Endothelial cell of umbilical vein (primary cell): ENCODE data around the gene SPART. TPM values are rescaled to one million over a fixed set of nuclear protein-coding genes. Genes with fewer than 3 reads are reported as not detected.

Experiments
- BruUV-seq: library from RNA; stranded (reverse); fragments of 400-500 nt; replicated peaks from 2 replicates; lab custom pipeline; 2021; lab: Mats Ljungman, UMichigan
- CTCF ChIA-PET: fragments of 300-600, 350-600 bp; sonication (Branson Sonifier 250); formaldehyde crosslinking; loops from one replicate; lab custom pipeline; 2021; ENCODE audit warnings: antibody characterized with exemption, inconsistent platforms; lab: Charles Lee
- POLR2A ChIA-PET: fragments of 300-600, 350-600 bp; sonication (Branson Sonifier 250); formaldehyde crosslinking; loops from one replicate; lab custom pipeline; 2021; ENCODE audit warnings: antibody characterized with exemption, inconsistent platforms; lab: Charles Lee
- DNase-seq: peaks from one replicate; pipeline ENCODE4 v3.0.0-alpha.2; 2011; ENCODE audit warnings: low read depth, low spot score
- FAIRE-seq: peaks from 2 replicates; lab custom pipeline; 2011; peaks lifted over from hg19 to GRCh38; lab: Jason Lieb, UNC
- H2AFZ ChIP-seq: 2 replicates; pipeline ENCODE4 v1.6.0; 2012; ENCODE audit warnings: low read depth, low read length, control low read depth, inconsistent platforms
- H3K27ac ChIP-seq: 2 replicates; pipeline ENCODE4 v1.5.1; 2011; ENCODE audit warnings: low read depth, mild to moderate bottlenecking, control low read depth, low read length, moderate library complexity; ENCODE audit not compliant: insufficient read depth
- H3K27me3 ChIP-seq, 2 experiments: 2 replicates each; pipeline versions ENCODE4 v1.6.0 to v1.6.1; 2011; ENCODE audit warnings: low read length in 2 of 2, mixed read lengths in 1 of 2; ENCODE audit not compliant: control insufficient read depth in 2 of 2, insufficient read depth in 2 of 2
- H3K36me3 ChIP-seq, 2 experiments: 2 replicates in 1 of 2; 3 replicates in 1 of 2; pipeline ENCODE4 v1.5.1; 2011; ENCODE audit warnings: low read length in 2 of 2, mild to moderate bottlenecking in 1 of 2, moderate library complexity in 1 of 2; ENCODE audit not compliant: control insufficient read depth in 2 of 2, insufficient read depth in 2 of 2; ENCODE audit errors: extremely low read depth in 1 of 2
- H3K4me1 ChIP-seq: 3 replicates; pipeline ENCODE4 v1.5.1; 2011; ENCODE audit warnings: mild to moderate bottlenecking, low read length; ENCODE audit not compliant: control insufficient read depth, insufficient read depth; ENCODE audit errors: extremely low read depth
- H3K4me2 ChIP-seq: 2 replicates; pipeline ENCODE4 v1.6.1; 2011; ENCODE audit warnings: low read length, control low read depth, mixed read lengths; ENCODE audit not compliant: insufficient read depth
- H3K4me3 ChIP-seq, 3 experiments: fragments of 200-600 bp in 1 of 3; sonication (generic), shearing (Covaris generic) in 1 of 3; replicated peaks in 1 of 3; 2 replicates each; pipeline ENCODE4 v1.5.1; 2011 to 2016; ENCODE audit warnings: control low read depth in 3 of 3, low read length in 3 of 3, mild to moderate bottlenecking in 2 of 3, inconsistent platforms in 1 of 3, low read depth in 1 of 3, moderate library complexity in 1 of 3; ENCODE audit not compliant: insufficient read depth in 1 of 3
- H3K79me2 ChIP-seq: 2 replicates; pipeline ENCODE4 v1.6.0; 2012; ENCODE audit warnings: low read length, inconsistent platforms; ENCODE audit not compliant: control insufficient read depth, insufficient read depth
- H3K9ac ChIP-seq: replicated peaks from 2 replicates; pipeline ENCODE3; 2011; ENCODE audit warnings: low read length, control low read depth; ENCODE audit not compliant: insufficient read depth; ENCODE audit errors: extremely low read depth
- H3K9me1 ChIP-seq: replicated peaks from 3 replicates; pipeline ENCODE4 v1.6.0; 2011; ENCODE audit warnings: mild to moderate bottlenecking, low read length; ENCODE audit not compliant: control insufficient read depth, insufficient read depth; ENCODE audit errors: extremely low read depth
- H3K9me3 ChIP-seq: replicated peaks from 2 replicates; pipeline ENCODE4 v1.5.1; 2012; ENCODE audit warnings: low read length, inconsistent platforms; ENCODE audit not compliant: control insufficient read depth, insufficient read depth
- H4K20me1 ChIP-seq: replicated peaks from 2 replicates; pipeline ENCODE3; 2011; ENCODE audit warnings: mild to moderate bottlenecking, low read length; ENCODE audit not compliant: control insufficient read depth, insufficient read depth; ENCODE audit errors: extremely low read depth
- EZH2 ChIP-seq: IDR thresholded peaks from 2 replicates; pipeline ENCODE4 v1.6.1; 2012; ENCODE audit warnings: borderline replicate concordance, low read depth, mild to moderate bottlenecking, moderate library complexity, low read length, inconsistent platforms; ENCODE audit not compliant: severe bottlenecking
- FOS ChIP-seq: IDR thresholded peaks from 2 replicates; pipeline ENCODE4 v1.6.1; 2011; ENCODE audit warnings: mild to moderate bottlenecking, low read length, moderate library complexity, borderline replicate concordance; ENCODE audit not compliant: insufficient read depth
- GATA2 ChIP-seq: IDR thresholded peaks from 2 replicates; pipeline ENCODE4 v1.7.0; 2011; ENCODE audit warnings: low read depth, mild to moderate bottlenecking, moderate library complexity, mixed read lengths, low read length; ENCODE audit not compliant: insufficient read length, insufficient read depth
- JUN ChIP-seq: IDR thresholded peaks from 2 replicates; pipeline ENCODE4 v1.6.1; 2011; ENCODE audit warnings: borderline replicate concordance, low read depth; ENCODE audit not compliant: insufficient read length, insufficient read depth
- MYC ChIP-seq: IDR thresholded peaks from one replicate; pipeline ENCODE4 v1.6.1; 2011; ENCODE audit warnings: mild to moderate bottlenecking, low read depth, low read length
- POLR2A ChIP-seq: IDR thresholded peaks from 2 replicates; pipeline ENCODE4 v1.6.1; 2012; ENCODE audit warnings: low read depth, mild to moderate bottlenecking, control low read depth, low read length
- POLR2AphosphoS5 ChIP-seq: IDR thresholded peaks from 2 replicates; pipeline ENCODE4 v1.6.1; 2012; ENCODE audit warnings: low read depth, mild to moderate bottlenecking, control low read depth, low read length, moderate library complexity; ENCODE audit not compliant: insufficient read depth
- dilution Hi-C: fragments of 300-500 bp; cut with MboI; formaldehyde crosslinking; loops from one replicate; pipeline ENCODE4 v1.15.0; 2019; ENCODE audit warnings: low sequenced_read_pairs; ENCODE audit not compliant: extremely low pct_ligation_motif_present
- intact Hi-C: fragments of 100-400 bp; cut with micrococcal nuclease; formaldehyde crosslinking; loops from one replicate; pipeline ENCODE4 v1.10.0; 2022
- polyA plus RNA-seq, 4 experiments: library from polyadenylated mRNA; depleted of rRNA in 3 of 4; stranded (reverse) in 3 of 4; unstranded in 1 of 4; fragments of >200 nt; gene quantifications; 2 replicates each; pipeline versions ENCODE4 v1.2.1 to v1.2.3, GENCODE V29; 2011 to 2012; ENCODE audit warnings: missing spikeins in 1 of 4
- total RNA-seq: library from RNA; stranded (reverse); gene quantifications from 2 replicates; pipeline ENCODE4 v1.2.3, GENCODE V29; 2021
- TF ChIP-seq, protein P1 (sequence below): IDR thresholded peaks from 2 replicates; pipeline ENCODE4 v1.6.1; 2011; ENCODE audit not compliant: insufficient read depth, insufficient read length
- TF ChIP-seq, protein P2 (sequence below), 2 donors: IDR thresholded peaks; 1 replicate in 1 of 2; 2 replicates in 1 of 2; pipeline ENCODE4 v1.5.1; 2011; ENCODE audit warnings: low read length in 2 of 2, mild to moderate bottlenecking in 2 of 2, moderate library complexity in 2 of 2, control low read depth in 1 of 2, inconsistent platforms in 1 of 2, low read depth in 1 of 2; ENCODE audit not compliant: insufficient read depth in 1 of 2; ENCODE audit errors: extremely low read depth in 1 of 2

SPART gene
- total and polyA plus RNA-seq, 2 donors (not counting 3 experiments of a cell fraction or from before 2014, with no cell fraction given) = 40.8 to 73.6 TPM

DNA sequence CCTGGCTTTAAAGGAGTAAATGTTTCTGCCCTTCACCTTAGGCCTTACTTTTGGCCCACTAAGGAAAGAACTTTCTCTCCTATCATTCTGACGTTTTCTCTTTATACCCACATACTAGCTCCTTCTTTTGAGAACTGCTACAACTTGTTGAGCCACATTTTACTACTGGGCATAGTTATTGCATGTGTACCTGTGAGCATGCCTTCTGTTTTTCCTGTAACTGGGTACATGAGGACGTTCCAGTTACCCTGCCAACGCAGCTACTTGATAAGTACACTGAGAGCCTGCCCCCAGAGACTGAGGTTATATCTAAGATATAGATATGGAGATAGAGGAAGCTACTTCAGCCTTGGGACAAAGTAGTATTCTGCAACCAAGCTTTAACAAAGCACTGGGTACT lies 52.1 kb downstream of the SPART start:
- intact Hi-C loops (no loop called here), dilution Hi-C loops (no loop called here)
- H3K27ac ChIP-seq = no peak overlapping the region
- H3K9me3 ChIP-seq = no peaks in the 10 kb centered on the region
- no peak overlapping the region for H3K4me3 ChIP-seq
- H2AFZ ChIP-seq = no peak overlapping the region
- H3K9ac ChIP-seq = no peak overlapping the region
- BruUV-seq = no TSS peak
- H3K27me3 ChIP-seq = no peaks in the 10 kb centered on the region
- no peak for FAIRE-seq
- no peak overlapping the region for H3K4me2 ChIP-seq
- ChIA-PET CTCF (interaction anchor here (1.5 to 4.0 kb wide), 2 partner anchors 11 to 19 kb away, joined by 4 to 29 read pairs; no protein-coding TSS in a partner anchor), POLR2A (interaction anchor here (0.5 kb wide), 1 partner anchor 561 kb away, joined by 6 read pairs; no protein-coding TSS in a partner anchor)
- TF ChIP-seq POLR2AphosphoS5 (no peak), POLR2A (no peak), GATA2 (no peak), FOS (no peak), EZH2 (no peak), JUN (no peak), MYC (no peak)
- TF ChIP-seq, protein P1, sequence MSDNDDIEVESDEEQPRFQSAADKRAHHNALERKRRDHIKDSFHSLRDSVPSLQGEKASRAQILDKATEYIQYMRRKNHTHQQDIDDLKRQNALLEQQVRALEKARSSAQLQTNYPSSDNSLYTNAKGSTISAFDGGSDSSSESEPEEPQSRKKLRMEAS = no peak
- TF ChIP-seq, protein P2, sequence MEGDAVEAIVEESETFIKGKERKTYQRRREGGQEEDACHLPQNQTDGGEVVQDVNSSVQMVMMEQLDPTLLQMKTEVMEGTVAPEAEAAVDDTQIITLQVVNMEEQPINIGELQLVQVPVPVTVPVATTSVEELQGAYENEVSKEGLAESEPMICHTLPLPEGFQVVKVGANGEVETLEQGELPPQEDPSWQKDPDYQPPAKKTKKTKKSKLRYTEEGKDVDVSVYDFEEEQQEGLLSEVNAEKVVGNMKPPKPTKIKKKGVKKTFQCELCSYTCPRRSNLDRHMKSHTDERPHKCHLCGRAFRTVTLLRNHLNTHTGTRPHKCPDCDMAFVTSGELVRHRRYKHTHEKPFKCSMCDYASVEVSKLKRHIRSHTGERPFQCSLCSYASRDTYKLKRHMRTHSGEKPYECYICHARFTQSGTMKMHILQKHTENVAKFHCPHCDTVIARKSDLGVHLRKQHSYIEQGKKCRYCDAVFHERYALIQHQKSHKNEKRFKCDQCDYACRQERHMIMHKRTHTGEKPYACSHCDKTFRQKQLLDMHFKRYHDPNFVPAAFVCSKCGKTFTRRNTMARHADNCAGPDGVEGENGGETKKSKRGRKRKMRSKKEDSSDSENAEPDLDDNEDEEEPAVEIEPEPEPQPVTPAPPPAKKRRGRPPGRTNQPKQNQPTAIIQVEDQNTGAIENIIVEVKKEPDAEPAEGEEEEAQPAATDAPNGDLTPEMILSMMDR (IDR thresholded peaks at IDR 0.05; ENCODE audit: extremely low read depth in 1 of 2, insufficient read depth in 1 of 2, low read depth in 1 of 2, low read length in 2 of 2) = no peak
- no peaks in the 10 kb centered on the region for H3K79me2 ChIP-seq
- no peak for DNase-seq
- no peaks in the 10 kb centered on the region for H3K9me1 ChIP-seq
- H3K4me1 ChIP-seq = peaks cover 18% of the 10 kb centered on the region
- H4K20me1 ChIP-seq = no peaks in the 10 kb centered on the region
- no peaks in the 10 kb centered on the region for H3K36me3 ChIP-seq
